ENCODE data around the gene NOL8. TPM values are rescaled to one million over a fixed set of nuclear protein-coding genes. Genes with fewer than 3 reads are reported as not detected.

NOL8 gene
- total RNA-seq, 1 experiment from 2014 or later, result 32.2 TPM

DNA sequence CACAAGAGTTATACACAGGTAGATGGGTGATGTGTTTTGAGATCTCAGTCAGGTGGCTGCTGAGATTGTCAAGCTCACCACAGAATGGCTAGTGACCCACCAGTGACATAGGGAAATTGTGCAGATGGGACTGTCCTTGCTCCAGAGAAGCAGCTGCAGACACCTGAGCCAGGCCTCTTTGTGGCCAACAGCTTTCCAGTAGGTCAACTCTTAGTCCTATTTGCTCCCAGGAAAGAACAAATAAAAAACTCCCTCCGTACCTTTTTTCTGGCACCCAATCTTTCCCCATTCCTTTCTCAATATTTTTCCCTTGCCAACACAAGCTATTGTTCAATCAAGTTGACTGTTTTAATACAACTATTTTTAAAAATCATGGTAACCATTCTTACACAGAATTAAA, 45.8 kb downstream of the NOL8 start (continued):
- TF ChIP-seq ZNF219 (CRISPR knock-in tag; IDR thresholded peaks at IDR 0.05; ENCODE audit: borderline replicate concordance), result no peak
- TF ChIP-seq, protein P1, sequence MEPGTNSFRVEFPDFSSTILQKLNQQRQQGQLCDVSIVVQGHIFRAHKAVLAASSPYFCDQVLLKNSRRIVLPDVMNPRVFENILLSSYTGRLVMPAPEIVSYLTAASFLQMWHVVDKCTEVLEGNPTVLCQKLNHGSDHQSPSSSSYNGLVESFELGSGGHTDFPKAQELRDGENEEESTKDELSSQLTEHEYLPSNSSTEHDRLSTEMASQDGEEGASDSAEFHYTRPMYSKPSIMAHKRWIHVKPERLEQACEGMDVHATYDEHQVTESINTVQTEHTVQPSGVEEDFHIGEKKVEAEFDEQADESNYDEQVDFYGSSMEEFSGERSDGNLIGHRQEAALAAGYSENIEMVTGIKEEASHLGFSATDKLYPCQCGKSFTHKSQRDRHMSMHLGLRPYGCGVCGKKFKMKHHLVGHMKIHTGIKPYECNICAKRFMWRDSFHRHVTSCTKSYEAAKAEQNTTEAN (CRISPR knock-in tag; IDR thresholded peaks at IDR 0.05), result no peak
- no peak for TF ChIP-seq JAZF1 (CRISPR knock-in tag; IDR thresholded peaks at IDR 0.05)
- no peak for TF ChIP-seq NR2C2 (CRISPR knock-in tag; IDR thresholded peaks at IDR 0.05)
- TF ChIP-seq ZNF232 (CRISPR knock-in tag; IDR thresholded peaks at IDR 0.05), result no peak
- TF ChIP-seq OVOL2 (CRISPR knock-in tag; IDR thresholded peaks at IDR 0.05; ENCODE audit: borderline replicate concordance), result no peak
- TF ChIP-seq, protein P2, sequence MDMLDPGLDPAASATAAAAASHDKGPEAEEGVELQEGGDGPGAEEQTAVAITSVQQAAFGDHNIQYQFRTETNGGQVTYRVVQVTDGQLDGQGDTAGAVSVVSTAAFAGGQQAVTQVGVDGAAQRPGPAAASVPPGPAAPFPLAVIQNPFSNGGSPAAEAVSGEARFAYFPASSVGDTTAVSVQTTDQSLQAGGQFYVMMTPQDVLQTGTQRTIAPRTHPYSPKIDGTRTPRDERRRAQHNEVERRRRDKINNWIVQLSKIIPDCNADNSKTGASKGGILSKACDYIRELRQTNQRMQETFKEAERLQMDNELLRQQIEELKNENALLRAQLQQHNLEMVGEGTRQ (CRISPR knock-in tag; IDR thresholded peaks at IDR 0.05), result no peak
- no peak for TF ChIP-seq CBFB (CRISPR knock-in tag; IDR thresholded peaks at IDR 0.05; ENCODE audit: low read depth)
- TF ChIP-seq, protein P3, sequence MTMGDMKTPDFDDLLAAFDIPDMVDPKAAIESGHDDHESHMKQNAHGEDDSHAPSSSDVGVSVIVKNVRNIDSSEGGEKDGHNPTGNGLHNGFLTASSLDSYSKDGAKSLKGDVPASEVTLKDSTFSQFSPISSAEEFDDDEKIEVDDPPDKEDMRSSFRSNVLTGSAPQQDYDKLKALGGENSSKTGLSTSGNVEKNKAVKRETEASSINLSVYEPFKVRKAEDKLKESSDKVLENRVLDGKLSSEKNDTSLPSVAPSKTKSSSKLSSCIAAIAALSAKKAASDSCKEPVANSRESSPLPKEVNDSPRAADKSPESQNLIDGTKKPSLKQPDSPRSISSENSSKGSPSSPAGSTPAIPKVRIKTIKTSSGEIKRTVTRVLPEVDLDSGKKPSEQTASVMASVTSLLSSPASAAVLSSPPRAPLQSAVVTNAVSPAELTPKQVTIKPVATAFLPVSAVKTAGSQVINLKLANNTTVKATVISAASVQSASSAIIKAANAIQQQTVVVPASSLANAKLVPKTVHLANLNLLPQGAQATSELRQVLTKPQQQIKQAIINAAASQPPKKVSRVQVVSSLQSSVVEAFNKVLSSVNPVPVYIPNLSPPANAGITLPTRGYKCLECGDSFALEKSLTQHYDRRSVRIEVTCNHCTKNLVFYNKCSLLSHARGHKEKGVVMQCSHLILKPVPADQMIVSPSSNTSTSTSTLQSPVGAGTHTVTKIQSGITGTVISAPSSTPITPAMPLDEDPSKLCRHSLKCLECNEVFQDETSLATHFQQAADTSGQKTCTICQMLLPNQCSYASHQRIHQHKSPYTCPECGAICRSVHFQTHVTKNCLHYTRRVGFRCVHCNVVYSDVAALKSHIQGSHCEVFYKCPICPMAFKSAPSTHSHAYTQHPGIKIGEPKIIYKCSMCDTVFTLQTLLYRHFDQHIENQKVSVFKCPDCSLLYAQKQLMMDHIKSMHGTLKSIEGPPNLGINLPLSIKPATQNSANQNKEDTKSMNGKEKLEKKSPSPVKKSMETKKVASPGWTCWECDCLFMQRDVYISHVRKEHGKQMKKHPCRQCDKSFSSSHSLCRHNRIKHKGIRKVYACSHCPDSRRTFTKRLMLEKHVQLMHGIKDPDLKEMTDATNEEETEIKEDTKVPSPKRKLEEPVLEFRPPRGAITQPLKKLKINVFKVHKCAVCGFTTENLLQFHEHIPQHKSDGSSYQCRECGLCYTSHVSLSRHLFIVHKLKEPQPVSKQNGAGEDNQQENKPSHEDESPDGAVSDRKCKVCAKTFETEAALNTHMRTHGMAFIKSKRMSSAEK (CRISPR knock-in tag; IDR thresholded peaks at IDR 0.05; ENCODE audit: borderline replicate concordance), result no peak

DNA sequence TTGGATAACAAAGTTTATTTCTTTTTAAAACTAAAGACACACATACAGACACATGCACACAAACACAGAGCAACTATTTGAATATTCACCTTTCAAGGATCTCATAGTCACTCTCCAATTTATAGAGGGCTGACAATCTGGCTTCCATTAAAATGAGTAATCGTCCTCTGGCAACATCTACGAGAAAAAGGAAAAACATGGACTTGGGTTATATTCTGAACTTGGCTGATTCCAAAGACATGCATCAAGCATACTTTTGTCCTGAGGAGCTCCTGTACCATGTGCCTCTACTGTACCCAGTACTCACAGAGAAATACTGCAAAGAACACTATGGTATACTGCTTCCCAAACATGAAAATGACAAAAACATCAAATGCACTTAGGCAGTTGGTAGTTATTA, 47.0 kb downstream of the NOL8 start:
- ATAC-seq (no peak), DNase-seq (ENCODE audit: low spot score) (no peak)
- Mint-ChIP-seq H3K27ac (no peak overlapping the region), H3K9me3 (no peaks in the 10 kb centered on the region), H3K4me1 (no peaks in the 10 kb centered on the region), H3K27me3 (ENCODE audit: low read depth) (no peaks in the 10 kb centered on the region), H3K4me3 (no peak overlapping the region), H3K36me3 (peaks cover 86% of the 10 kb centered on the region)
- CTCF ChIA-PET, result interaction anchor here (1.8 kb wide), 1 partner anchor 137 kb away, joined by 4 read pairs; no protein-coding TSS in a partner anchor
- POLR2A ChIA-PET, result interaction anchor here (0.7 kb wide), 2 partner anchors 14 to 17 kb away, joined by 3 to 5 read pairs; no protein-coding TSS in a partner anchor
- no peak for TF ChIP-seq JUN (CRISPR knock-in tag; IDR thresholded peaks at IDR 0.05)
- TF ChIP-seq, protein P4, sequence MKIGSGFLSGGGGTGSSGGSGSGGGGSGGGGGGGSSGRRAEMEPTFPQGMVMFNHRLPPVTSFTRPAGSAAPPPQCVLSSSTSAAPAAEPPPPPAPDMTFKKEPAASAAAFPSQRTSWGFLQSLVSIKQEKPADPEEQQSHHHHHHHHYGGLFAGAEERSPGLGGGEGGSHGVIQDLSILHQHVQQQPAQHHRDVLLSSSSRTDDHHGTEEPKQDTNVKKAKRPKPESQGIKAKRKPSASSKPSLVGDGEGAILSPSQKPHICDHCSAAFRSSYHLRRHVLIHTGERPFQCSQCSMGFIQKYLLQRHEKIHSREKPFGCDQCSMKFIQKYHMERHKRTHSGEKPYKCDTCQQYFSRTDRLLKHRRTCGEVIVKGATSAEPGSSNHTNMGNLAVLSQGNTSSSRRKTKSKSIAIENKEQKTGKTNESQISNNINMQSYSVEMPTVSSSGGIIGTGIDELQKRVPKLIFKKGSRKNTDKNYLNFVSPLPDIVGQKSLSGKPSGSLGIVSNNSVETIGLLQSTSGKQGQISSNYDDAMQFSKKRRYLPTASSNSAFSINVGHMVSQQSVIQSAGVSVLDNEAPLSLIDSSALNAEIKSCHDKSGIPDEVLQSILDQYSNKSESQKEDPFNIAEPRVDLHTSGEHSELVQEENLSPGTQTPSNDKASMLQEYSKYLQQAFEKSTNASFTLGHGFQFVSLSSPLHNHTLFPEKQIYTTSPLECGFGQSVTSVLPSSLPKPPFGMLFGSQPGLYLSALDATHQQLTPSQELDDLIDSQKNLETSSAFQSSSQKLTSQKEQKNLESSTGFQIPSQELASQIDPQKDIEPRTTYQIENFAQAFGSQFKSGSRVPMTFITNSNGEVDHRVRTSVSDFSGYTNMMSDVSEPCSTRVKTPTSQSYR (CRISPR knock-in tag; IDR thresholded peaks at IDR 0.05), result no peak
- TF ChIP-seq IRF2 (CRISPR knock-in tag; IDR thresholded peaks at IDR 0.05; ENCODE audit: borderline replicate concordance, low read depth), result no peak
- no peak for TF ChIP-seq ZNF121 (CRISPR knock-in tag; IDR thresholded peaks at IDR 0.05)
- TF ChIP-seq, protein P5, sequence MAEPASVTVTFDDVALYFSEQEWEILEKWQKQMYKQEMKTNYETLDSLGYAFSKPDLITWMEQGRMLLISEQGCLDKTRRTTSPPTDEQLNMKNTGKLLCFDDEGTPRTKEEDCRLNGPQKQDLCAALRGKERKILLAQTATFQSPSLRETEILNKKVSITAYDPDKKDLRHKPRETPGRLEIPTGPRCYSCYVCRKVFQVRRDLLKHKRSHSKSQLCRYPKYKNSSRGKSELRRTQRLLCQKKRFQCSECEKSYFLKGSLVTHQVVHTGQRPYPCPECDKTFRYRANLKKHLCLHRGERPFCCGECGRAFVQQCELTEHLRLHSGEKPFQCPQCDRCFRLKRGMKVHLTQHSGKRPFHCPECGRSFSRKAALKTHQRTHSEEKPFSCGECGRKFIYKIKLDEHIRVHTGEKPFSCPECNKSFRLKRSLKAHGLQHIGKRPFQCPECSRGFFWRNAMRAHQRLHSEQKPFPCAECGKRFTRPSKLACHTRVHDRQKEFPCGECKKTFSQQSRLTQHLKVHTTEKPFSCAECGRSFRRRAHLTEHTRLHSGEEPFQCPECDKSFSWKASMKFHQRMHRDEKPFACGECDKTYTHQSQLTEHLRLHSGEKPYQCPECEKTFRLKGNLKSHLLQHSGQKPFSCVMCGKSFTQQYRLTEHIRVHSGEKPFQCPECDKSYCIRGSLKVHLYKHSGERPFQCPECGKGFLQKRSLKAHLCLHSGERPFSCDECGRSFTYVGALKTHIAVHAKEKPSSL (CRISPR knock-in tag; conservative IDR thresholded peaks at IDR 0.05), result no peak
- TF ChIP-seq ZNF219 (CRISPR knock-in tag; IDR thresholded peaks at IDR 0.05; ENCODE audit: borderline replicate concordance), result no peak
- TF ChIP-seq MXD4 (CRISPR knock-in tag; IDR thresholded peaks at IDR 0.05; ENCODE audit: borderline replicate concordance), result no peak
- TF ChIP-seq SMAD4 (CRISPR knock-in tag; IDR thresholded peaks at IDR 0.05), result no peak
- TF ChIP-seq, protein P6, sequence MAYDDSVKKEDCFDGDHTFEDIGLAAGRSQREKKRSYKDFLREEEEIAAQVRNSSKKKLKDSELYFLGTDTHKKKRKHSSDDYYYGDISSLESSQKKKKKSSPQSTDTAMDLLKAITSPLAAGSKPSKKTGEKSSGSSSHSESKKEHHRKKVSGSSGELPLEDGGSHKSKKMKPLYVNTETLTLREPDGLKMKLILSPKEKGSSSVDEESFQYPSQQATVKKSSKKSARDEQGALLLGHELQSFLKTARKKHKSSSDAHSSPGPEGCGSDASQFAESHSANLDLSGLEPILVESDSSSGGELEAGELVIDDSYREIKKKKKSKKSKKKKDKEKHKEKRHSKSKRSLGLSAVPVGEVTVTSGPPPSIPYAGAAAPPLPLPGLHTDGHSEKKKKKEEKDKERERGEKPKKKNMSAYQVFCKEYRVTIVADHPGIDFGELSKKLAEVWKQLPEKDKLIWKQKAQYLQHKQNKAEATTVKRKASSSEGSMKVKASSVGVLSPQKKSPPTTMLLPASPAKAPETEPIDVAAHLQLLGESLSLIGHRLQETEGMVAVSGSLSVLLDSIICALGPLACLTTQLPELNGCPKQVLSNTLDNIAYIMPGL (CRISPR knock-in tag; IDR thresholded peaks at IDR 0.05), result no peak
- TF ChIP-seq, protein P7, sequence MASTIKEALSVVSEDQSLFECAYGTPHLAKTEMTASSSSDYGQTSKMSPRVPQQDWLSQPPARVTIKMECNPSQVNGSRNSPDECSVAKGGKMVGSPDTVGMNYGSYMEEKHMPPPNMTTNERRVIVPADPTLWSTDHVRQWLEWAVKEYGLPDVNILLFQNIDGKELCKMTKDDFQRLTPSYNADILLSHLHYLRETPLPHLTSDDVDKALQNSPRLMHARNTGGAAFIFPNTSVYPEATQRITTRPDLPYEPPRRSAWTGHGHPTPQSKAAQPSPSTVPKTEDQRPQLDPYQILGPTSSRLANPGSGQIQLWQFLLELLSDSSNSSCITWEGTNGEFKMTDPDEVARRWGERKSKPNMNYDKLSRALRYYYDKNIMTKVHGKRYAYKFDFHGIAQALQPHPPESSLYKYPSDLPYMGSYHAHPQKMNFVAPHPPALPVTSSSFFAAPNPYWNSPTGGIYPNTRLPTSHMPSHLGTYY (CRISPR knock-in tag; IDR thresholded peaks at IDR 0.05), result no peak
- TF ChIP-seq, protein P8, sequence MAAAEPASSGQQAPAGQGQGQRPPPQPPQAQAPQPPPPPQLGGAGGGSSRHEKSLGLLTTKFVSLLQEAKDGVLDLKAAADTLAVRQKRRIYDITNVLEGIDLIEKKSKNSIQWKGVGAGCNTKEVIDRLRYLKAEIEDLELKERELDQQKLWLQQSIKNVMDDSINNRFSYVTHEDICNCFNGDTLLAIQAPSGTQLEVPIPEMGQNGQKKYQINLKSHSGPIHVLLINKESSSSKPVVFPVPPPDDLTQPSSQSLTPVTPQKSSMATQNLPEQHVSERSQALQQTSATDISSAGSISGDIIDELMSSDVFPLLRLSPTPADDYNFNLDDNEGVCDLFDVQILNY (CRISPR knock-in tag; IDR thresholded peaks at IDR 0.05), result no peak
- no peak for TF ChIP-seq ETV6 (CRISPR knock-in tag; IDR thresholded peaks at IDR 0.05)
